Upper lobe of right lung (tissue), 1 donor: Measurements from ENCODE around the gene CCDC39. TPM values are rescaled to one million over a fixed set of nuclear protein-coding genes. Genes with fewer than 3 reads are reported as not detected.

Source experiments
- ATAC-seq: fragments of 200-7000 bp; cut with Tn5 transposase; one replicate; pipeline ENCODE4 v1.9.1; 2020; ENCODE audit warnings: mild to moderate bottlenecking, moderate library complexity
- DNase-seq: peaks from one replicate; pipeline ENCODE4 v3.0.0-alpha.2; 2020
- H3K27ac ChIP-seq: fragments of 200-600 bp; one replicate; pipeline ENCODE4 v1.8.0; 2022
- H3K27me3 ChIP-seq: fragments of 200-600 bp; one replicate; pipeline ENCODE4 v1.8.0; 2022; ENCODE audit warnings: mild to moderate bottlenecking
- H3K36me3 ChIP-seq: fragments of 200-600 bp; one replicate; pipeline ENCODE4 v1.8.0; 2022
- H3K4me1 ChIP-seq: fragments of 200-600 bp; one replicate; pipeline ENCODE4 v1.8.0; 2022
- H3K4me3 ChIP-seq: fragments of 200-600 bp; one replicate; pipeline ENCODE4 v1.8.0; 2022; ENCODE audit warnings: mild to moderate bottlenecking
- H3K9me3 ChIP-seq: fragments of 200-600 bp; one replicate; pipeline ENCODE4 v1.8.0; 2022
- intact Hi-C: fragments of 100-400 bp; cut with DNase I; formaldehyde crosslinking; loops from one replicate; pipeline ENCODE4 v1.11.0; 2022
- total RNA-seq: library from RNA; stranded (reverse); fragmentation: NEBNext Ultra II Directional; extraction: Animal tissue kit (Norgen Biotek cat#: 25700); gene quantifications from one replicate; pipeline ENCODE4 v1.2.1, GENCODE V29; 2021
- TF ChIP-seq, protein P1 (sequence below): fragments of 200-600 bp; IDR thresholded peaks from one replicate; pipeline ENCODE4 v1.8.0; 2022; ENCODE audit warnings: antibody characterized with exemption
- donor health status: DM: no; HTN: yes; CAD: no; lungs with severe emphysema.

CCDC39 gene
- total RNA-seq, 1 donor from 2014 or later: not detected

DNA sequence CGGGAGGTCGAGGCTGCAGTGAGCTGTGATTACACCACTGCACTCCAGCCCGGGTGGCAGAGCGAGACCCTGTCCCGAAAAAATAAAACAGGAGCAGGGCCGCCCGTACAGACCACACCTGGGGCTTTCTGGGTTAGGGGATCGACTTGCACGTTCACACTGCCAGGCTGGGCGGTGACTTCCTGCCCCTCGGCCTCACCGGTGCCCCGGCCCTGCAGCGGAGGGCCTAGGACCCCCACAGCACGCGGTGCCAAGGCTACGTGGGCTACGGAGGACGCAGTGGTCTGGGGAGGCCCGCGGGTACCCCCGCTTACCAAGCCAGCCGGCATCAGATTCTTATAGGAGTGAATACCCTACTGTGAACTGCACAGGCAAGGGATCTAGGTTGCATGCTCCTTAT lies 88.9 kb downstream of the CCDC39 start:
- H3K4me1 ChIP-seq: no peaks in the 10 kb centered on the region
- H3K36me3 ChIP-seq: no peaks in the 10 kb centered on the region
- ATAC-seq (peak; percentile 38), DNase-seq (no peak)
- peaks cover 10% of the 10 kb centered on the region for H3K27me3 ChIP-seq
- TF ChIP-seq, protein P1, sequence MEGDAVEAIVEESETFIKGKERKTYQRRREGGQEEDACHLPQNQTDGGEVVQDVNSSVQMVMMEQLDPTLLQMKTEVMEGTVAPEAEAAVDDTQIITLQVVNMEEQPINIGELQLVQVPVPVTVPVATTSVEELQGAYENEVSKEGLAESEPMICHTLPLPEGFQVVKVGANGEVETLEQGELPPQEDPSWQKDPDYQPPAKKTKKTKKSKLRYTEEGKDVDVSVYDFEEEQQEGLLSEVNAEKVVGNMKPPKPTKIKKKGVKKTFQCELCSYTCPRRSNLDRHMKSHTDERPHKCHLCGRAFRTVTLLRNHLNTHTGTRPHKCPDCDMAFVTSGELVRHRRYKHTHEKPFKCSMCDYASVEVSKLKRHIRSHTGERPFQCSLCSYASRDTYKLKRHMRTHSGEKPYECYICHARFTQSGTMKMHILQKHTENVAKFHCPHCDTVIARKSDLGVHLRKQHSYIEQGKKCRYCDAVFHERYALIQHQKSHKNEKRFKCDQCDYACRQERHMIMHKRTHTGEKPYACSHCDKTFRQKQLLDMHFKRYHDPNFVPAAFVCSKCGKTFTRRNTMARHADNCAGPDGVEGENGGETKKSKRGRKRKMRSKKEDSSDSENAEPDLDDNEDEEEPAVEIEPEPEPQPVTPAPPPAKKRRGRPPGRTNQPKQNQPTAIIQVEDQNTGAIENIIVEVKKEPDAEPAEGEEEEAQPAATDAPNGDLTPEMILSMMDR: no peak
- no peak overlapping the region for H3K4me3 ChIP-seq
- no peak overlapping the region for H3K27ac ChIP-seq
- no peaks in the 10 kb centered on the region for H3K9me3 ChIP-seq
- intact Hi-C loops: no loop called here

DNA sequence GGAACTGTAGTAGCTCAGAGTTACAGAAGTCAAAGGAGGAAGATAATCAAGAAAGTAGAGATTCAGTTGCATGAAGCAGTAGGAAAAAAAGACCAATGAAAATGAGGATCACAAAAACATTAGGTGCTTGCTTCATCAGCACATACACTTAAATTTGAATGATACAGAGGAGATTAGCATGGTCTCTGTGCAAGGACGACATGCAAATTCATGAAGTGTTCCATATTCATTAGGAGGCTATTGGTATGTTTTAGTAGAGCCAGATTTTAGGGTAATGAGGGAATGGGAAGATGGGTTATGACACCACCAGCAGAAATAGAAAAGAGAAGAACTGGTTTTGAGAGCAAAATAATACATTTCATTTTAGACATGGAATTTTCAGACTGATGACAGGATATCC lies 98.4 kb downstream of the CCDC39 start:
- Histone ChIP-seq H3K27me3 (peaks cover 9% of the 10 kb centered on the region), H3K4me3 (no peak overlapping the region), H3K4me1 (no peaks in the 10 kb centered on the region), H3K36me3 (no peaks in the 10 kb centered on the region), H3K27ac (no peak overlapping the region), H3K9me3 (no peaks in the 10 kb centered on the region)
- DNase-seq (no peak), ATAC-seq (no peak)
- TF ChIP-seq, protein P1: no peak
- intact Hi-C loops: no loop called here

DNA sequence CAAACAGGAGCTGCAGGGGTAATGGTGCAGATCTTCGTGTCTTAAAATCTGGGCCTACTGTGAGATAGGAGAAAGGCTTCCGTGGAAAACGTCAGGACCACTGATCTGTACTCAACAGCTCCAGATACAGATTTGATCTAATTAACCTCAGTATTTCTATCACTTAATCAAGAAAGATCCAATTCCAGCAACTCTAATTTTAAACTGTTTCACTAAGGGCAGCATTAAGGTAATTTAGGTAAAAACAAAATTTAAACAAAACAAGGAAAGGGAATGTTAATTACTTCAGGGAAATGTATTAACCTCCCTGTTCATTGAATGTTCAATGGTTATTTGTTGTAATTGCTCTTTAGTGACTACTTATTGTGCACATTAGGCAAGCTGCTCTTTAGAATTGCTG lies 103.7 kb downstream of the CCDC39 start:
- no peaks in the 10 kb centered on the region for H3K9me3 ChIP-seq
- no peaks in the 10 kb centered on the region for H3K4me1 ChIP-seq
- H3K4me3 ChIP-seq: no peak overlapping the region
- no peaks in the 10 kb centered on the region for H3K27me3 ChIP-seq
- DNase-seq: no peak
- H3K36me3 ChIP-seq: no peaks in the 10 kb centered on the region
- TF ChIP-seq, protein P1: no peak
- ATAC-seq: no peak
- no peak overlapping the region for H3K27ac ChIP-seq
- intact Hi-C loops: no loop called here

DNA sequence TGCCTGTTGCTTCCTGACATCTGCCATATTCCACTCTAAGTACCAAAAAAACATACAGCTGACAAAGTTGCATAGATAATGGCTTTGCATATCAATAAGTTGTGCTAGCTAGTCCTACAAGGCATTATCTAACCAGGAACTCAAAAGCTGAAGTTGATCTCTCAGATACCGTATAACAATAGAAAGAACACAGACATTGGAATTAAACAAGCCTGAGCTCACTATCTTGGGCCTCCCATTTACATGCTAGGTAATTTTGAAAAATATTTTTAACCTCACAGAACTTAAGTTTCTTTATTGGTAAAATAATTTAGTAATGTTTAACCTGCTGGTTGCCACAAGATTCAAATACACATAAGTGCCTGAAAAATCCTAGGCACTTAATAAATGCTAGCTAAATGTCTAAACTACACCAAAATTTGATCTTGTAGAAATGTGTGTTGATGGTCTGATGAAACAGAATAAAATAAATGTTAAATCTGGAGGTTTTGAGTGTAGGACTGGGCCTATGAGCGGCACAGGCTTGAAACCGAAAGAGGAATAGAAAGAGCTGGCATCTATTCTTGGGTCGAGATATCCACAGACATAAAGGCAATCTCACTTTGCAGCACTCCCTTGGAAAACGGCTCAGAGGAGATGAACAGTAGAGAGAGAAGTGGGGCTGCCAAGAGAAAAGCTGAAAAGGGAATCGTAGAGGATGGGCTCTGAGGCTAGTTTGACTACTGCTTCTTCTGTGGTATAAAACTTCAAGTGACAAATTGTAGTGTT lies 107.3 kb downstream of the CCDC39 start:
- DNase-seq (no peak), ATAC-seq (no peak)
- H3K27me3 ChIP-seq: no peaks in the 10 kb centered on the region
- H3K4me3 ChIP-seq: no peak overlapping the region
- TF ChIP-seq, protein P1: no peak
- intact Hi-C loops: no loop called here
- no peaks in the 10 kb centered on the region for H3K9me3 ChIP-seq
- no peak overlapping the region for H3K27ac ChIP-seq
- H3K36me3 ChIP-seq: no peaks in the 10 kb centered on the region
- H3K4me1 ChIP-seq: no peaks in the 10 kb centered on the region

DNA sequence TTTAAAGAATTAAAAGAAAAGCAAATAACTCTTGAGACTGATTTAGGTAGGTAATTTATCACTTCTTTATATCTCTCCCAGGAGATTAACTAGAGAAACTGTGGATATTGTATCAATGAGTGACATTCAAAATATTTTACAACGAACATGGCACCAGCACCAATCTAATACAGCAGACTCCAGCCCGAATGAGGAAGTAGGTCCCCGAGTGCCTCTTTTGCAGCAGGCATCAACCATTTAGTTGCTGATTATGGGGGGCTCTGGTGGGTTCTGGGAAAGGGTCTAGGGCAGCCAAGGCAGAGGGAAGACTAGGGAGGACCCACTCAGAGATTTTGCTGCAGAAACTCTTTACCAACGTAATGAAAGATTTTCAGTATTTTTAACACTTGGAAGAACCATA lies 109.1 kb downstream of the CCDC39 start:
- Histone ChIP-seq H3K9me3 (no peaks in the 10 kb centered on the region), H3K4me3 (no peak overlapping the region), H3K4me1 (no peaks in the 10 kb centered on the region), H3K36me3 (no peaks in the 10 kb centered on the region), H3K27ac (no peak overlapping the region), H3K27me3 (no peaks in the 10 kb centered on the region)
- ATAC-seq (no peak), DNase-seq (no peak)
- TF ChIP-seq, protein P1: no peak
- intact Hi-C loops: no loop called here
